HG03432 (cell line): Measurements from ENCODE around the gene IL31.
"Not testable (repeated sequence)": the region's sequence is repeated elsewhere in the genome, so short reads cannot be mapped to it uniquely, and the experiment has no call there.

ENCODE experiments used
- ATAC-seq: cut with Tn5 transposase; IDR thresholded peaks from one replicate; pipeline ENCODE4 v1.9.1; 2021; ENCODE audit warnings: mild to moderate bottlenecking, moderate library complexity; ENCODE audit not compliant: unreplicated experiment

The IL31 gene

DNA sequence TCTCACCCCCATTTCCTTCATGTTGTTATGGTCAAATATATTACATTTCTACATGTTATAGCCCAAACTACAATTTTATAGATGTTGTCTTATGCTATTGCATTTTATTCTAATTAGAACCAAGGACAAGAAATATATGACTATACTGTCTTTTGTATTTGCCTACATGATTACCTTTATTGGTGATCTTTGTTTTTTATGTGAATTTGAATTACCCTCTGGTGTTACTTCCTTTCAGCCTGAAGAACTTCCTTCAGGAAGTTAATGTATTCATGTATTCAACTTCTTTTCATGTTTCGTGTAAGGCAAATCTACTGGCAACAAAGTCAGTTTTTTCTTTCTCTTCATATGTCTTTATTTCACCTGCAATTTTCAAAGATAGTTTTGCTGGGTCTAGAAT is 20.8 kb upstream of the IL31 start:
- no peak for ATAC-seq

DNA sequence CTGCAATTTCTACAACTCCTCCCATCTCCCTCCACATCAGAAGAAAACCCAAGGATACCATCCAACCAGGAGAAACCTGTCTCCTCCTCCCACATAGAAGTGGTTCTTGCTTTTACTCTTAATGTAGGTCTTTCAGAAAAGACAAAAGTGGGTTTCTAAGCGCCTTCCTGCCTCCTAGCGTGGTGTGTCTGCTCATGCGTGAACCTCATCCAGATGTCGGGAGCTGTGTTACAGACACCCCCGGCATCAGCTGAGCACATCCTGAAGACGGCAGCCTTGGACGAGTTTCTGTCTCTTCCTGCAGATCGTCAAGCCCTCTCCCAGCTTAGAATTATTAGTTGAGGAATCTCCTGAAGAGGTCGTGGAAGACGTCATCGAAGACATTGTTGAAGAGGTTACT is 18.4 kb upstream of the IL31 start:
- ATAC-seq = no peak

DNA sequence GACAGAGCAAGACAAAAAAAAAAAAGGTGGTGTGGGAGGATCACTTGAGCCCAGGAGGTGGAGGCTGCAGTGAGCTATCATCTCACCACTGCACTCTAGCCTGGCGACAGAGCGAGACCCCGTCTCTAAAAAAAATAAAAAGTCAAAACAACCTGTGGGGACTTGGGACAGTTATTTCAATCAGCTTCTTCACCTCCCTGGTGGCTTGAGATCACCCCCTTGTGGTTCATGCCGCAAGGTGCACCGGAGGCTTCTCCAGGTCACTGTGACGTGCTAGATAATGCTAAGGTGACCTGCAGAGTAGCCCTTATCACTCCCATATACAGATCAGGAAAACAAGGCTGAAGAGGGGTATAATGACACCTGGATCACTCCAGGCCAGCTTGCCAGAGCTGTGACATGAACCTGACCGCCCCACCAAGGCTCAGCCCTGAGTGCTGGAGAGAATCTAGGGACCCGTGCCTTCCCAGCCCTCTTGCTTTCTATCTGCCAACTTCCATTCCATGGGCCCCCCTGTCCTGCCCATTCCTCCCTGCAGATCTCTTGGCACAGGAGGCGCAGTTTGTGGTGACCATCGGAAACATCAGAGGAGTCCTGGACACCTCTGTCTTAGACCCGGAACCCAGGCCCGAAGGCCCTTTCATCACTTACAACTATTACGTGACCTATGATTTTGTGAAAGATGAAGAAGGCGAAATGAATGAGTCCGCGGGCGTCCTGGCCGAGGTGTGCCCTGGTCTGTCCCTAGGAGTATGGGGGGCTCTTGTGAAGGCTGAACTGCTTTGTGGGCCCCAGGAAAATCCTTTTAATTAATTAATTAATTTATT is 17.0 kb upstream of the IL31 start:
- no peak for ATAC-seq

- ATAC-seq = no peak
Measured at GRCh38 chr12:122189626-122190475, 15.8 kb upstream of the IL31 start.

DNA sequence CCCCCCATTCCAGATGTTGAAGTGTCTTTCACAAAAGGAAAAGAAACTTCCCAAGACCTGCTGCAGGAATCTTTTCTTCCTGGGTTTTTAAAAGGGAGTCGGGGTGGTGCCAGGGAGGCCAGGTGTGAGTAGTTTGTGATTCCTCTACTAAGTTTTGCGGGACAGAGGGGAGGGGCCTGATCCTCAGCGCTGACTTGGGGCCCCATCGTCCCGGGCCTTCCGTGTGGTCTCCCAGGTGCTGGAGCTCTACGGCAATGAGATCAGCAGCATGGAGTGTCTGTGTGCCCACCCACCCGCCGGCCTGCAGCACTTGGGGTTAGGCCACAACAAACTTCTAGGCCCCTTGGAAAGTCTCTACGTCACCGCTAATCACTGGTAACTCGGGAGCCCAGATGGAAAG is 13.4 kb upstream of the IL31 start:
- no peak for ATAC-seq

GRCh38 chr12:122185494-122186082 is 11.6 kb upstream of the IL31 start:
- ATAC-seq = no peak

- ATAC-seq = no peak
Measured at GRCh38 chr12:122185079-122185478, 11.1 kb upstream of the IL31 start.

DNA sequence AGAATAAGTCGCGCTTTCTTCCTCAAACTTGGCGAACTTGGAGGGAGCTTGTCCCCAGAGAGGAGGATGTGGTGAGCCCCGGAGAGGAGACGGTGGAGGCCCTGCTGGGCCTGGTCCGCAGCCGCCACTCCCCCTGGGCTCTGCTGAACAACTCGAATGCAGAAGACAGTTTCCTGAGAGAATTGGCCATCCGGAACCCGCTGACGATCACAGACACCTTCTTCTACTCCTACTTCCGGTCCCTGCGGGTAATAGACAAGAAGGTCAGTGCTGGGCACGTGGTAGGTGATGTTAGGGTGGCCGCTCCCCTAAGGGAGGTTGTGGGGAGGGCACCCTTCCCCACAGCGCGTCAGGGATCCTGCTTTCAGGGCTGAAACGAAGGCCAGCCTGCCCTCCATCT is 10.5 kb upstream of the IL31 start:
- no peak for ATAC-seq

DNA sequence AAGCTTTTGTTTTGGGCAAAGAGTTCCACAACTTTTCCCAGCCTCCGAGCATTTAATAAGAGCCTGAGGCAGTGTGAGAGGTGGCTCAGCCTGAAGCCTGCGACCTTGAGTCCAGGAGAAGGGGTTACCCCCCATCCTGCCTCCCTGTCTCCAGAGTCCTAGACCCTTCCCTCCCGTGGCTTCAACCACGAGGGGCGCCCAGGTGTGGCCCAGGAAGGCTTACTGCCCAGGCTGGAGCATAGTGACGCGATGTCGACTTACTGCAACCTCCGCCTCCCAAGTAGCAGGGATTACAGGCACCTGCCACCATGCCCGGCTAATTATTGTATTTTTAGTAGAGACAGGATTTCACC is 9.5 kb upstream of the IL31 start:
- ATAC-seq = no peak

DNA sequence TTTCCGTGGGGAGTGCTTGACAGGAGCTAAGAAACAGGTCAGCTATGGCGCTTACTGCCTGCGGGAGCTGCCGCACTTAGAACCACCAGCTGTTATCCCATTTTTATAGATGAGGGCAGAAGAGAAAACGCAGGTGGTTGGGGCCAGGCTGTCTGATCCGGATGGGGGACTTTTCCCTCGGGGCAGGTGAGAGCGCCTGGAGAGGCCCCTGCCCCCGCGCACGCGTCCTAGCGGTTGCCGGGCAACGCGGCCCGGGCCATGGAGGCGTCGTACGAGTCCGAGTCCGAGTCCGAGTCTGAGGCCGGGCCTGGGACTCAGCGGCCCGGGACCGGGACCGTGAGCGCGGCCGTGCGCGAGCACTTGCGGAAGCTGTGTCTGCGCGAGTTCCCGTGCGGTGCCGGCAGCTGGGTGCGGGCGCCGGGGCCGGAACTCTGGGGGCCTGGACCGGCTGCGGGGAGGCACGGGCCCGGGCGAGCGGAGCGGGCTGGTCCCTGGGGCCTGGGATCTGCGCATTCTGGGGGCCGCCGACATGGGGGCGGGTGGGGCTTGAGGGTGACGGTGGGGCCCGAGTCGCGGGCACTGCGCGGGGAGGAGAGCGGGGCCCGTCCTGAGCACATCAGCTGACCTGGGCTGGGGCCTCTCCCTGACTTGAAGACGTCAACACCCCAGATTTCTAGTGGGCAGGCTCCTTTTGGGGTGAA is 9.0 kb upstream of the IL31 start, which contains the start of gene LRRC43:
Gene LRRC43 (plus strand): TSS at position 237 of the 701 bp plus-strand sequence. CDS start 22 bp downstream, at position 259.
- no peak for ATAC-seq

DNA sequence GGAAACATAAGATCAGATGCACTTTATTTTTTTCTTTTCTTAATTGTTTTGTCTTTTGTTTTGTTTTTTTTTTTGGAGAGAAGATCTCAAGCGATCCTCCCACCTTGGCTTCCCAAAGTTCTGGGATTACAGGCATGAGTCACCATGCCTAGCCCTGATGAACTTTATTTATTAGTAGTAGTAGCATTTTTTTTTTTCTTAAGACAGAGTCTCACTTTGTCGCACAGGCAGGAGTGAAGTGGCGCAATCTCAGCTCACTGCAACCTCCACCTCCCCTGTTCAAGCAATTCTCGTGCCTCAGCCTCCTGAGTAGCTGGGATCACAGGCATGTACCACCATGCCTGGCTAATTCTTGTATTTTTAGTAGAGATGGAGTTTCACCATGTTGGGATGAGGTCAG is 2.5 kb upstream of the IL31 start:
- ATAC-seq = not testable (repeated sequence)

GRCh38 chr12:122172262-122172939 is 1.6 kb downstream of the IL31 start:
- no peak for ATAC-seq

- ATAC-seq = no peak
Measured at GRCh38 chr12:122171399-122171798, 2.6 kb downstream of the IL31 start.

DNA sequence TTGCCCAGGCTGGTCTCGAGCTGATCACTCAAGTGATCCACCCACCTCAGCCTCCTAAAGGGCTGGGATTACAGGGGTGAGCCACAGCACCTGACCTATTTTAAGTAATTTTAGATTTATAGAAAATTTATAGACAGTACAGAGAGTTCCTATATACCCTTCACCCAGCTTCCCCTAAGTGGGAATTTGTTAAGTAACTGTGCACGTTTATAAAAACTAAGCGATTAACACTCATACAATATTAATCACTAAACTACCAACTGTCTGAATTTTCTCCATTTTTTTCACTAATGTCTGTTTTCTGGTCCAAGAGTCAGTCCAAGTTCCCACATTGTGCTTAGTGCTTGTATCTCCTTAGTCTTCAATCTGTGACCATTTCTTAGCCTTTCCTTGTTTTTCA is 5.5 kb downstream of the IL31 start:
- ATAC-seq = no peak

GRCh38 chr12:122167356-122167925 is 6.6 kb downstream of the IL31 start:
- ATAC-seq = no peak

GRCh38 chr12:122166422-122167349 is 7.3 kb downstream of the IL31 start:
- no peak for ATAC-seq

DNA sequence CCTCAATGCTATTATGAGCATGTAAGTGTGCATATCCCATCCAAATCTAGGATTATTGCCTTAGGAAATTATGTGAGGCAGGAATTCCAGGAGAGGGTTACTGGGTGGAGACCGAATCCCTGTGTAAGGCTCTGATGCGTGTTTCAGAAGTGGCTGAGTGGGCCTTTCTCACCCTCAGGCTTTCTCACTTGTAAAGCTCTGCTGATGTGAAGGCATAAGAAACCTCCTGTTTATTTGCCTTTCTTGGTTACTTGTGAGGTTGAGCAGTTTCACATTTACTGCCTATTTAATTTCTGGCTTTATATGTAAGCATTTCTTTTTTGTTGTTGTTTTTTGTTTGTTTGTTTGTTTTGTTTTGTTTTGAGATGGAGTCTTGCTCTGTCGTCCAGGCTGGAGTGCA is 11.0 kb downstream of the IL31 start:
- no peak for ATAC-seq

- ATAC-seq = no peak
Measured at GRCh38 chr12:122161682-122162081, 12.3 kb downstream of the IL31 start.

- ATAC-seq = no peak
Measured at GRCh38 chr12:122160761-122161160, 13.3 kb downstream of the IL31 start.
